Urinary bladder (tissue), 4 donors: ENCODE results near the gene FRYL. TPM values are rescaled to one million over a fixed set of nuclear protein-coding genes. Genes with fewer than 3 reads are reported as not detected.
"Not testable (repeated sequence)": the region's sequence is repeated elsewhere in the genome, so short reads cannot be mapped to it uniquely, and the experiment has no call there.

Experiments
- DNase-seq: peaks from one replicate; pipeline ENCODE4 v3.0.0-alpha.2; 2015; ENCODE audit errors: extremely low spot score
- H3K27ac ChIP-seq: one replicate; pipeline ENCODE4 v1.5.1; 2013; ENCODE audit warnings: low read depth, mild to moderate bottlenecking, moderate library complexity
- H3K36me3 ChIP-seq: one replicate; pipeline ENCODE4 v1.6.1; 2013; ENCODE audit warnings: mild to moderate bottlenecking, moderate library complexity; ENCODE audit not compliant: insufficient read depth
- H3K4me1 ChIP-seq: one replicate; pipeline ENCODE4 v1.6.1; 2013; ENCODE audit warnings: mild to moderate bottlenecking, moderate library complexity; ENCODE audit not compliant: insufficient read depth
- H3K4me3 ChIP-seq: one replicate; pipeline ENCODE4 v1.5.1; 2013; ENCODE audit warnings: low read depth, low read length
- WGBS: extraction: QIAGEN DNeasy Blood & Tissue Kit; methylation state at CpG from one replicate; pipeline ENCODE4 v1.1.7; 2013; 5-methylcytosine and 5-hydroxymethylcytosine counted together
- polyA plus RNA-seq: library from polyadenylated mRNA; stranded (reverse); fragments of 200-250 nt; gene quantifications from one replicate; pipeline ENCODE4 v1.2.3, GENCODE V29; 2013
- total RNA-seq: library from RNA; depleted of rRNA; stranded (reverse); fragments of >200 nt; gene quantifications from one replicate; pipeline ENCODE4 v1.2.3, GENCODE V29; 2014
- donor health status: healthy with polysubstance abuse.
- donor health status: healthy.

The FRYL gene
- total and polyA plus RNA-seq, 2 donors = 17.0 to 172 TPM

GRCh38 chr4:48748949-48749596 is 31.0 kb downstream of the FRYL start:
- Histone ChIP-seq H3K4me3 (no peak overlapping the region), H3K36me3 (no peaks in the 10 kb centered on the region), H3K27ac (no peak overlapping the region), H3K4me1 (peaks cover 1% of the 10 kb centered on the region)
- 80% methylated on average over 11 of the region's 11 CpGs for WGBS
- DNase-seq = no peak

GRCh38 chr4:48746608-48747362 is 33.3 kb downstream of the FRYL start:
- Histone ChIP-seq H3K4me3 (no peak overlapping the region), H3K36me3 (no peaks in the 10 kb centered on the region), H3K27ac (no peak overlapping the region), H3K4me1 (no peaks in the 10 kb centered on the region)
- DNase-seq = no peak
- 68% methylated on average over 4 of the region's 4 CpGs for WGBS

- H3K36me3 ChIP-seq, H3K27ac ChIP-seq, DNase-seq, H3K4me3 ChIP-seq, H3K4me1 ChIP-seq: not testable (repeated sequence)
- 95% methylated on average over 5 of the region's 5 CpGs for WGBS
These were observed 34.9 kb downstream of the FRYL start for GRCh38 chr4:48745223-48745622.

GRCh38 chr4:48742412-48742811 is 37.7 kb downstream of the FRYL start:
- H3K36me3 ChIP-seq = no peaks in the 10 kb centered on the region
- no peak overlapping the region for H3K27ac ChIP-seq
- DNase-seq = no peak

GRCh38 chr4:48739560-48740019 is 40.5 kb downstream of the FRYL start:
- no peak overlapping the region for H3K4me3 ChIP-seq
- 77% methylated on average over 3 of the region's 3 CpGs for WGBS
- no peaks in the 10 kb centered on the region for H3K36me3 ChIP-seq
- DNase-seq = no peak
- H3K4me1 ChIP-seq = no peaks in the 10 kb centered on the region
- no peak overlapping the region for H3K27ac ChIP-seq

More at GRCh38 chr4:48742412-48742811, 37.7 kb downstream of the FRYL start:
- H3K4me1 ChIP-seq = no peaks in the 10 kb centered on the region
- no peak overlapping the region for H3K4me3 ChIP-seq

- no peaks in the 10 kb centered on the region for H3K36me3 ChIP-seq
- DNase-seq = no peak
- no peak overlapping the region for H3K4me3 ChIP-seq
- H3K27ac ChIP-seq = no peak overlapping the region
- no peaks in the 10 kb centered on the region for H3K4me1 ChIP-seq
- 98% methylated on average over 3 of the region's 3 CpGs for WGBS
These were observed 41.2 kb downstream of the FRYL start for GRCh38 chr4:48738856-48739255.

- not testable (repeated sequence) for DNase-seq, H3K4me1 ChIP-seq, H3K27ac ChIP-seq, H3K36me3 ChIP-seq, H3K4me3 ChIP-seq
- 92% methylated on average over 15 of the region's 15 CpGs for WGBS
These were observed 51.1 kb downstream of the FRYL start for GRCh38 chr4:48728906-48729496.

- Histone ChIP-seq H3K36me3 (no peaks in the 10 kb centered on the region), H3K4me1 (no peaks in the 10 kb centered on the region), H3K27ac (no peak overlapping the region), H3K4me3 (no peak overlapping the region)
- 96% methylated on average over 2 of the region's 2 CpGs for WGBS
- no peak for DNase-seq
These were observed 52.2 kb downstream of the FRYL start for GRCh38 chr4:48727666-48728459.

- Histone ChIP-seq H3K4me1 (no peaks in the 10 kb centered on the region), H3K36me3 (no peaks in the 10 kb centered on the region), H3K27ac (no peak overlapping the region), H3K4me3 (no peak overlapping the region)
- DNase-seq = no peak
- WGBS = 87% methylated on average over 7 of the region's 7 CpGs
These were observed 54.7 kb downstream of the FRYL start for GRCh38 chr4:48725414-48725813.

GRCh38 chr4:48722509-48723446 is 57.3 kb downstream of the FRYL start:
- H3K27ac ChIP-seq = no peak overlapping the region
- H3K4me3 ChIP-seq = no peak overlapping the region
- no peaks in the 10 kb centered on the region for H3K4me1 ChIP-seq
- 64% methylated on average over 5 of the region's 5 CpGs for WGBS
- H3K36me3 ChIP-seq = no peaks in the 10 kb centered on the region
- no peak for DNase-seq

GRCh38 chr4:48720459-48720858 is 59.6 kb downstream of the FRYL start:
- H3K4me3 ChIP-seq = no peak overlapping the region
- WGBS = 98% methylated on average over 2 of the region's 2 CpGs
- no peaks in the 10 kb centered on the region for H3K4me1 ChIP-seq
- no peaks in the 10 kb centered on the region for H3K36me3 ChIP-seq
- DNase-seq = no peak
- H3K27ac ChIP-seq = no peak overlapping the region

GRCh38 chr4:48718818-48719465 is 61.1 kb downstream of the FRYL start:
- no peak for DNase-seq
- Histone ChIP-seq H3K4me1 (no peaks in the 10 kb centered on the region), H3K27ac (no peak overlapping the region), H3K36me3 (no peaks in the 10 kb centered on the region), H3K4me3 (no peak overlapping the region)
- 91% methylated on average over 5 of the region's 5 CpGs for WGBS
